BJ (cell line): ENCODE measurements around the gene IQCF5. TPM values are rescaled to one million over a fixed set of nuclear protein-coding genes. Genes with fewer than 3 reads are reported as not detected.

Source experiments
- CTCF ChIA-PET: fragments of 350-600 bp; formaldehyde crosslinking; extraction: SDS; loops from one replicate; lab custom pipeline; 2021; ENCODE audit warnings: antibody characterized with exemption, inconsistent platforms; lab: Yijun Ruan, JAX
- POLR2A ChIA-PET: fragments of 300-600 bp; sonication (Branson Sonifier 250); formaldehyde crosslinking; extraction: SDS; loops from one replicate; lab custom pipeline; 2021; ENCODE audit warnings: antibody characterized with exemption; lab: Charles Lee
- DNase-seq: peaks from one replicate; pipeline ENCODE4 v3.0.0-alpha.2; 2011; ENCODE audit warnings: low read depth
- H3K27me3 ChIP-seq: 2 replicates; pipeline ENCODE4 v1.6.0; 2011; ENCODE audit warnings: low read length; ENCODE audit not compliant: control insufficient read depth, insufficient read depth
- H3K36me3 ChIP-seq: 2 replicates; pipeline ENCODE4 v1.5.1; 2011; ENCODE audit warnings: low read length; ENCODE audit not compliant: control insufficient read depth, insufficient read depth
- H3K4me3 ChIP-seq: 2 replicates; pipeline ENCODE4 v1.5.1; 2011; ENCODE audit warnings: low read depth, mild to moderate bottlenecking, control low read depth, low read length
- CTCF ChIP-seq: IDR thresholded peaks from 2 replicates; pipeline ENCODE4 v1.5.1; 2011; ENCODE audit warnings: low read depth, mild to moderate bottlenecking, control low read depth, inconsistent platforms, low read length, moderate library complexity; ENCODE audit not compliant: insufficient read depth
- polyA plus RNA-seq: library from polyadenylated mRNA; depleted of rRNA; stranded (reverse); fragments of >200 nt; gene quantifications from 2 replicates; pipeline ENCODE4 v1.2.3, GENCODE V29; 2011; rRNA removed
- small RNA-seq: library from RNA; depleted of rRNA; stranded (forward); fragments of <200 nt; gene quantifications from one replicate; pipeline ENCODE3, GENCODE V24; 2012; ENCODE audit warnings: low replicate concordance, low read depth; ENCODE audit not compliant: insufficient read length

IQCF5 gene
- polyA plus RNA-seq, 1 experiment = not detected

GRCh38 chr3:51830836-51831385 is 44.5 kb downstream of the IQCF5 start:
- CTCF ChIA-PET = interaction anchor here (0.6 kb wide), 1 partner anchor 248 kb away, joined by 3 read pairs; no protein-coding TSS in a partner anchor
- H3K4me3 ChIP-seq = no peak overlapping the region
- no peak for TF ChIP-seq CTCF
- POLR2A ChIA-PET = no interaction called here
- H3K36me3 ChIP-seq = no peaks in the 10 kb centered on the region
- H3K27me3 ChIP-seq = no peaks in the 10 kb centered on the region; the same call in 1 of the 2 replicates
- DNase-seq = no peak

- POLR2A ChIA-PET = no interaction called here
- DNase-seq = no peak
- Histone ChIP-seq H3K4me3 (no peak overlapping the region), H3K36me3 (no peaks in the 10 kb centered on the region), H3K27me3 (no peaks in the 10 kb centered on the region; the same call in 1 of the 2 replicates)
- TF ChIP-seq CTCF = no peak
- CTCF ChIA-PET = no interaction called here
Observed at GRCh38 chr3:51830345-51830744, 45.1 kb downstream of the IQCF5 start.

- Histone ChIP-seq H3K27me3 (no peaks in the 10 kb centered on the region; the same call in 1 of the 2 replicates), H3K36me3 (no peaks in the 10 kb centered on the region), H3K4me3 (no peak overlapping the region)
- CTCF ChIA-PET = no interaction called here
- POLR2A ChIA-PET = no interaction called here
- no peak for TF ChIP-seq CTCF
- no peak for DNase-seq
Observed at GRCh38 chr3:51828297-51828696, 47.1 kb downstream of the IQCF5 start.

Small RNAs within 50 kb of the gene (small RNA-seq; reads per million reads assigned to genes)
- gene RN7SL504P = not detected

Other genes with a start within 250 kb of the IQCF5 start
- gene TEX264, start 204.3 kb downstream of the IQCF5 start, polyA plus RNA-seq = 72.5 and 100.0 TPM in 2 replicates
- 0.01 and 0.09 TPM in 2 replicates for gene GRM2, start 168.5 kb downstream of the IQCF5 start, polyA plus RNA-seq
- not detected in 2 replicates for gene IQCF6, start 96.4 kb downstream of the IQCF5 start, polyA plus RNA-seq
- gene IQCF2, start 14.0 kb downstream of the IQCF5 start, polyA plus RNA-seq = not detected in 2 replicates
- gene IQCF1, start 27.8 kb upstream of the IQCF5 start, polyA plus RNA-seq = not detected in 2 replicates
- 16.5 and 23.4 TPM in 2 replicates for gene RRP9, start 66.3 kb upstream of the IQCF5 start, polyA plus RNA-seq
- gene PARP3, start 66.8 kb upstream of the IQCF5 start, polyA plus RNA-seq = 24.4 and 33.0 TPM in 2 replicates
- not detected in 2 replicates for gene GPR62, start 79.8 kb upstream of the IQCF5 start, polyA plus RNA-seq
- gene PCBP4, start 91.9 kb upstream of the IQCF5 start, polyA plus RNA-seq = 55.9 and 88.7 TPM in 2 replicates
- gene ABHD14B, start 98.4 kb upstream of the IQCF5 start, polyA plus RNA-seq = 53.6 and 61.1 TPM in 2 replicates
- gene ABHD14A, start 99.5 kb upstream of the IQCF5 start, polyA plus RNA-seq = 10.7 and 16.5 TPM in 2 replicates
- gene ACY1, start 107.9 kb upstream of the IQCF5 start, polyA plus RNA-seq = 31.7 and 55.7 TPM in 2 replicates
- gene RPL29, start 120.3 kb upstream of the IQCF5 start, polyA plus RNA-seq = 1,978 and 2,324 TPM in 2 replicates
- 25.7 and 37.0 TPM in 2 replicates for gene DUSP7, start 181.0 kb upstream of the IQCF5 start, polyA plus RNA-seq